GF-D8 (cell line): ENCODE measurements around the gene DHX58.

Experiments used
- DNase-seq: peaks from one replicate; lab custom pipeline; 2025; lab: John Stamatoyannopoulos, UW

Gene DHX58

DNA sequence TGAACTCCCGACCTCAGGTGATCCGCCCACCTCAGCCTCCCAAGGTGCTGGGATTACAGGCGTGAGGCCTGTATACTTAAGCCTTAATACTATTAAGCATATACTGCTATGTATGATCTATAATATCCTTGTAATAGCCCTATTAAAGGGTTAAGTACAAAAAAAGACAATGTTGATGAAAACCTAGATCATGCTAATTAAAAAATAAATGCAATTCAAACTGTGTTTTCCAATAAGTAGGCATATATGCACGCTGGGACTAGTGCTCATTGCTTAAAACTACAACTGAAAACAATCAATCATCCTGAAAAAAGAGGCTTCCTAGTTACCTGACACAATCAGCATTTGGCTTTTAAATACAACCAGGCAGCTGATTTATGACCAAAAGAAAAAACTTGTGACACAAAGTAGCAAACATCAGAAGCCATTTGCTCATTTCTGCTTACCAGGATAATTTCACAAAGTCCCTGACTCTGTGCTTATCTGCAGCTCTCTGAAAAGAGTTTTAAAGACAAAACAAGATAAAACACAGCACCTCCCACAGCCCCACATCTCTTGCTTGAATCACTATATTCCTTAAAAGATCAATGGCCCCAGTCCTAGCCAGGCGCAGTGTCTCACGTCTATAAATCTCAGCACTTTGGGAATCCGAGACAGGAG, 25.3 kb downstream of the DHX58 start:
- no peak for DNase-seq

DNA sequence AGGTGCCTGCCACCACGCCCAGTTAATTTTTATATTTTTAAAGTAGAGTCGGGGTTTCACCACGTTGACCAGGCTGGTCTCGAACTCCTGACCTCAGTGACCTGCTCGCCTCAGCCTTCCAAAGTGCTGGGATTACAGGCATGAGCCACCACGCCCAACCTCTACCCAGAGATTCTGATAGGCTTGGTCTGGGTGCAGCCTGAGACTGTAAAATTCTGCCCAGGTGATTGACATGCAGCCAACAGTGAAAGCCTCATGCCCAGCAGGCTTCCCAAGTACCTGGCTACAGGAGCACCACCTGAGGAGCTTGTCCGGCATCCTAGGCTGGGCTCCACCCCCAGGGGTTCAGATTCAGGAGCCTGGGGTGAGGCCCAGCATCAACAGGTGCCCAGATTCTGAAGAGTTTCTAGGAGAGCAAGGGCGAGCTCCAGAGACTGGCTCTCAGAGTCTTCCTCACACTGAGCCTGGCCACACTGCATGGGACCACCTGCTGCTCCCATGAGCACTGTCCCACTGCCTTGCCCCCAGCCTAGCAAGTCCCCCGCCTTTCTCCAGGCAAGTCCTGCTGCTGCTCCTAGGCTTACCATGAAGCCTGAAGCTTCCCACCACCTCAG, 30.9 kb downstream of the DHX58 start:
- no peak for DNase-seq

DNA sequence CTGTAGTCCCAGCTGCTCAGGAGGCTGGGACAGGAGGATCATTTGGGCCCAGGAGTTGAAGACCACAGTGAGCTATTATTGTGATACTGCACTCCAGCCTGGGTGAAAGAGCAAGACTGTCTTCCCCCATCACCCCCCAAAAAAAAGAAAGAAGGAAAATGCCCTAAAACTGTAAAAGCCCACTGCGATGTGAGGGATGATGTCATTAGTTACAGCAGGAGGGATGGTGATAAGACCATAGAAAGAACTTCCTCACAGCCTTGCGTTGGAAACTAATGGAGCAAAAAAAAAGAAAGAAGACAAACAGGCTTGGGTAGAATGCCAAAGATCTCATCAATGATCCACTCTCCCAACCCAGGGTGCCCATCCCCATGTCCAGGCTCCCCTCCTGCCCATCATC, 33.0 kb downstream of the DHX58 start:
- DNase-seq, result no peak

DNA sequence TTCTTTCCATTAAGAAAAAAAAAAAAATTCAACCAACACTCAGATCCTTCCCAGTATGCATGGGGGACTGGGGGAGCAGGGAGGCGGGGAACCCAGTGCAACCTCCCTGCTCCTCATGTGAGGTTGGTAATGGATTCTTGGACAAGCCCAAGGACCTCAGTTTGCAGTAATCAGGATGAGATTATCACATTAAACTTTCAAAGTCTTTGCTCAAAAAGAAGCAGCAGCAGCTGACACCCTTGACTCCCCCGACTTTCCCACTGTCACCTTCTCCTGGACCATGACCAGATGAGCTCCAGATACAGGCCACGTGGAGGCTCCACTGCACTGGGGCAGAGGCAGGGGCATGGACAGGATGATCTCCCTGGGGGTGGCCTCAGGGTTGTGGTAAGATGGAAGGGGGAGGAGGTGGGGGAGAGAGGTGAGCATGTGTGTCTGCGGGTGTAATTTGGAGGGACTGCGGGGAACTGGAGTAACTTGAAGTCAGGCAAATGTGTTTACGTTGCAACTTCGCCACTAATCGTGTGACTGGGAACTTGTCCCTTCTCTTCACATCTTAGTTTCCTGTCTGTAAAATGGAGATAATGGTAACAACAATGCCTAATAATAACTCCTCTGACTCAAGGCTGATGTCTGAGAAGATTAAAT, 34.0 kb downstream of the DHX58 start:
- DNase-seq, result no peak

DNA sequence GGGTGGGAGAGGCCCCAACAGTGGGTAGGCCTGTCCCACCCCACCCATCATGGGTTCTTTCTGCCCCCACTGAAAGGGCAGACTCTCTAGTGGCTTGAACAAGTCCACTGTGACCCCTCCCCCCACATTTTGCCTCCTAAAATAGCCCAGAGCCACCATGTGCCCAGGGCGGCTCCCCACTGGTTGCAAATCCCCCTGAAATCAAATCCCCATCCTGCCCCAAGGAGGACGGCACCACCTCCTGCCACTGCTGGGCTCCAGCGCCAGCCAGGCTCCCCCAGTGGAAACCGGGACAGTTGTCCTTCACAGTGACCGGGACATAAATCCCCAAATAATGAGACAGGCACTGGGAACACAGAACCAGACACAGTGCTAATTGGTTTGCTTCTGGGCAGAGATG, 34.8 kb downstream of the DHX58 start:
- DNase-seq, result no peak

DNA sequence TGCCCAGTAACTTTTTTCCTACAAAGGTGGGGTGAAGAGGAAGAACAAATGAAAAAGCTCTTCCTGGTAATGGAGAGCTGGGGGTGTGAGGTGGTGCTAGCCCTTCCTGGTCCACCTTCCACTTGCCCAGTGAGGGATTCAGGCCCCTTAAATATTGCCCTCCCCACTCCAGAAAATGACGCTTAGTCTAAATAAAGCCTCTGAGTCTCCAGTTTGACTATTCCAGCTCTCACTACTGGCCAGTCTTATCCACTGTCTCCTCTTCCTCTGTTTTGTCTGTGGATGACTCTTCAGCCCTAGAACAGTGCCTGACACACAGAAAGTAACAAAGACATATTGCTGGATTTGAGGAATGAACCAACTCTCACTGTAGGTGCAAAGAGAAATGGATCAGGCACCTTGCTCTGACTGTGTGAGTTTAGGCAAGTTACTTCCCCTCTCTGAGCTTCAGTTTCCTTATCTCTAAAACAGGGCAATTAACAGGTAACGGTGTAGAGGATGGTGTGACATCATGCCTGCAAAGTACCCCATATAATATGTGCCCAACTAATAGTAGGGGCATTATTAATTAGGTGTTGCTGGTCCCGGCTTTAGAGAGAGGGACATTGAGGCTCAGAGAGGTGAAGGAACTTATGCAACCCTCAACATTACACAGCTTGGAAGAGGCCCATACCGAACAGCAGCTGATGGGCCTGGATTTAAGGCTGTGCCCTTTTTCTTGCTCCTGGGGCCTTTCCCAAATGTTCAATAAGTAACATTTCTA, 35.5 kb downstream of the DHX58 start:
- no peak for DNase-seq

DNA sequence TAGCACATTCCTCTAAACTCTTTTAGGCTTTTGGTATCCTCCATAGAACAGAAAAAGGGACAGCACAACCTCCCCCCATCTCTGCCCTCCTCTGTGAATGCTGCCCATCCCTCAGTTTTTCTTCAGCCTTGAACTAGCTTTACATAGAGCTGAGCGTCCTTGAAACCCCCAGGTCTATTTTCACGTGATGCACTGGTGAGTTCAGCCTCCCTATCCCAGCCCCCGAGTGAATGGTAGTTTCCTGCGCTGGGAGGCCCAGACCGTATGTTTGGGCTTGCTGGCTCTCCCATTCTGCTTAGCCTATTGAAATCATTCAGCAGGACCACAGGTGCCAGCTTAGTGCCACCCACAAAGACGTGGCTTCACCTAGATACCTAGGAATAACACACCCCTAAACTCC, 36.7 kb downstream of the DHX58 start:
- DNase-seq, result no peak

DNA sequence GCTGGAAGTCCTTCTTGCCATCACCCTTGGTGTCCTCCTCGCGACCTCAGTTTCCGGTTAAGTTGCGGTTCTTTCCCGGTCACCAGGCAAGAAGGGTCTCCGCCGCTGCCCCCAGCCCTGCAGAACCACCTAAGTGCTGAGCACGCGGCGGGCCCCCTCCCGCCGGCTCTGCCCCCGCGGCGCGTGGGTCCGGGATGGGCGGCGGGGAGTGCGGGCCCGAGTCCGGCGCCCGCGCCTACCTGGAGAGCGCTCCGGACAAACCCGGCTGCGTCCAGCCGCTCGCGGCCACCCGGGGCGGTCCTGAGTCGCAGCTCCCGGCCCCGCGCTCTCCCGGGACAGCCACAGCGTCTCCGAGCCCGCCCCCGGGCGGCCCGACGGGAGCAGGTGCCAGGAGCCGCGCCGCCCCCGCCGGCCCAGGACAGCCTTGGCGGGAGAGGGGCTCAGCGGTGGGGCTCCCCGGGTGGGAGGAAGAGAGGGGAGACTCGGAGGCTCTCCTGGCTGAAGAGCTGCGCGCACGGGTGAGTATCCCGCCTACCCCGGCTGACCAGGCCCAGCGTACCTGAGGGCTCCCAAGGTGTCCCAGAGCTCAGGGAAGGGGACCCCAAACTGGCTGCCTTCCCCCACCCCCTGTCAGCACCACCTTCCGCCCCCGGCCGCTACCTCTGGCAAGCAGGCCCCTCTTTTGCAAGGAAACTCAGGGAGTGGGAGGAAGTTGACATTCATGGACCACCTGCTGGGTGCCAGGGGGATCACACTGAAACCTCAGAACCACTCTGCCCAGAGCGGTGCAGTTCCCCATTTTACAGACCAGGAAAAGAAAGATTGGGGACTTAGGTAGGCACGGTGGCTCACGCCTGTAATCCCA, 40.0 kb downstream of the DHX58 start:
- no peak for DNase-seq

DNA sequence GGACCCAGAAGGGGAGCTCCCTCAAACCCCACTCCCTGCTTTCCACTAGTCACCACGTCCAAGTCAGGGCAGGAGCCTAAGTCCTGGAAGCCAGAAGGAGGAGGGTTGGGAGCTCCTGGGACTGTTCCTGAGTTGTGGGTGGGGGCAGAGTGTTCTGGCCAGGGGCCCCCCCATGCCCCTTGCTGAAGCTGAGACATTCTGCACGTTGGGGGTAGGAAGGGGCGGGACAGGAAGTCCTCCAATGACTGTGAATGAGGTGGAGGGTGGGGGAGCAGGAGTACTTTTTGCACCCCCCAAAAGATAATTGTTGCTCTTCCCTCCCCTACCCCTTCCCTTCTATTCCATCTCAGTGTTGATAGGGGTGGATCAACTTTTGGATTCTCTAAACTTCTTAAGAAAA, 40.7 kb downstream of the DHX58 start:
- DNase-seq, result no peak

DNA sequence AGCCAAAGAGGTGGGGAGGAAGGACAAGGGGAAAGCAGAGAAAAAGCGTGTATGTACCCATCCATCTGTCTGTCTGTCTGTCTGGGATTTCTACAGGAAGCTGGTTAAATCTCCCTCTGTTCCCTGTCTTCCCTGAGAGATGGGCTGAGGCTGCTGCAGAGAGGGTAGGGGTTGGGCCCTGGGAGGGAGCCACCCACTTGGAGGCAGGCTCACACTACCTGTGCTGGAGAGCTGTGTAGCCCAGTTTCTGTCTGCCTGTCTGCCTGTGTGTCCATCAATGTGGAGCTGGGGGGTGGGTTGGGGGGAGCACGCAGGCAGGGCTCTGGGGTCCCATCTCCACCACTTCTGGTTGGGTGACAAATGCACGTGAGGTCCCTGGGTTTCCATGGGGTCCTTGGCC, 43.5 kb downstream of the DHX58 start:
- DNase-seq, result no peak

DNA sequence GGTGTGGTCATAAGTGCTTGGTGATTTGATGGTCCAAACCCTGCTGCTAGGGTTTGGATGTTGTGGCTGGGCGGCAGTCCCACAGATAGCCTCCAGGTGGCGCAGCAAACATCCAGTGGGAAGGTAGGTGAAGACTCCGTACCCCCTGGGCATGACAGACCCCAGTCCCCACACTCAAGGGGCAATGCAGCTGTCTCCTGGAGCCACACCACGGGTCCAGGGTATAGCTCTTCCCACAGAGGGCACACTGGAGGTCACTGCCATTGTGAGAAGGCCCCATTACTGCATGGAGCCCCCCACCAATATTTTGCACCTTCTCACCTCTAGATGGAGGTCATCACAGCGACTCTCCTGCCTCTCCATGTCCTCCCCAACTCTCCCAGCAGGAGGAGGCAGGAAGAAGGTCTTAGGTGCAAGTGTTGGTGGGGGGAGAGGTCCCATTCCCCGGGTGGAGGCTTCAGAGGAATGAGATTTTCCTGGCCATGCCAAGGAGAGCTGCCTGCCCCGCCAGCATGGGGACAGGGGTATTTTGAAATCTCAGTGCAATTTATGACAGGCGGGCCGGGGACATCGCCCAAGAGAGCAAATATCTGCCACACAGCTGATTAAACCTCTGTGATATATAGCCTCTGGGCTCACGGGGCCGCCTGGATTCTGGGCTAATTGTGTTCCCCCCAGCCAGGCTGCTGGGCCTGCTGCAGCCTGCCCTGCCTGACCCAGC, 45.0 kb downstream of the DHX58 start:
- no peak for DNase-seq

DNA sequence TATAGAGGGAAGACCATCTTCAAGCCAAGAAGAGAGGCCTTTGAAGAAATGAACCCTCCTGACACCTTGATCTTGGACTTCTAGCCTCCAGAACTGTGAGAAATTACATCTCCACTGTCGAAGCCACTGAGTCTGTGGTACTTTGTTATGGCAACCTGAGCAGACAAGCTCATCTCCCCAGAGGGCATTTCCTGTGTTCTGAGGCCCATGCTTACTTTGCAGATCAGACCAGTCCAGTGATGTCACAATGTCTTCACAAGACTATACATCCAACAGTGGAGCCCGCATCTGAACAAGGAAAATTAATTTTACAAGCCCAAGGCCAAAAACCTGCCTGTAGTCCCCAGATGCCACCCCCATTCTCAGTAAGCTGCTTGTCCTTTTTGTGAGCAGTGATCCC, 47.3 kb downstream of the DHX58 start:
- no peak for DNase-seq

DNA sequence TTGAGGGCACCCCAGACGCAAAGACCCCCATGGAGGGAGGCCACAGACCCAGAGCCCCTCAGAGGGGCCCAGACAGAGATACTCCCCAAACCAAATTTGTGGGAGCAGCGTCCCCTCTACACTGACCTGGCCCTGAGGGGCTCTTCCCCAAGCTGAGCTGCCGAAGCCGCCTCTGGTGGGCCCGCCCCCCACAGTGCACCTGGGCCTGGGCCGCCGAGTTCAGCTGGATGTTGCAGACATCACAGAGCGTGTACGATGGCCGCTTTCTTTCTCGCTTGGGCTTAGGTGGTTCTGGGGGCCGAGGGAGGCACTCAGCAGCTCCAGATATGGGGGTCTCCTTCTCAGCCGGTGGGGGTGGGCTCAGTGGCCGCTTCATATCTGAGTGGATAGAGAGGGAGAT, 49.8 kb downstream of the DHX58 start:
- no peak for DNase-seq

DNA sequence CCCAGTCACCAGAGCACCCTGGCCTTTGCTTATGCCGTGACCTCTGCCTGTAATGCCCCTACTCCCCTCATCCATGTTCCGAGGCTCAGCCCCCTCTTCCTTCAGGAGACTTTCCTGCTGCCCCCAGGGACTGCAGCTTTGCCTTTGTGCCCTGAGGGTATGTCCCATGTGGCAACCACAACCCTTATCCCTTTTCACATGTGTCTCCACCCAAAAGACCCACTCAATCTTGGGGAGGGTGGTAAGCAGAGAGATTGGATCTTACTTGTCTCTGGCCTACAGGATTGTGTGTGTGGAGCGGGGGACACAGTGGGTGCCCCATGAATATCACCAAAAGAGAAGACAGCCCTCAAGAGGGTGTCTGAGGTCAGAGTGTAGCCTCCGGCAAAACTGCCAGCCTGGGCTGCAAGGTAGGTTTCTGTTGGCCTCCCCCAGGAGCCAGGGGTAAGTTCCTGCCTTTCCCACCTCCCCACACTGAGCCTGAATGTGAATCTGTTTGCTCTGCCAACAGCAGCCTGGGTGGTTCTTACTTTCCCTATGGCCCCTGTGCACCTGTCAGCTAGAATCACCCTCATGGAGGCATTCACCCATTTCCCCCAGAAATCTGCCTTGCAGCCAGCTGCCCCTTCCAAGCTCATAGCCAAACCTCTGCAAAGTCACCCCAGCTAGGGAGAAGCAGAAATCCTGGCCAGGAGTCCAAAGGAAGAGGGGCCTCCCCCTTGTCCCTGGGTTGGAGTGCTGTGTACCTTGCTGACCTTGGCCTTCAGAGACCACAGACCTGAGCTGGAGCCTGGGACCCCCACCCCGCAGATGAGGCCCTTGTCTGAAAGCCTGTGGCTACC, 50.6 kb downstream of the DHX58 start:
- no peak for DNase-seq

DNA sequence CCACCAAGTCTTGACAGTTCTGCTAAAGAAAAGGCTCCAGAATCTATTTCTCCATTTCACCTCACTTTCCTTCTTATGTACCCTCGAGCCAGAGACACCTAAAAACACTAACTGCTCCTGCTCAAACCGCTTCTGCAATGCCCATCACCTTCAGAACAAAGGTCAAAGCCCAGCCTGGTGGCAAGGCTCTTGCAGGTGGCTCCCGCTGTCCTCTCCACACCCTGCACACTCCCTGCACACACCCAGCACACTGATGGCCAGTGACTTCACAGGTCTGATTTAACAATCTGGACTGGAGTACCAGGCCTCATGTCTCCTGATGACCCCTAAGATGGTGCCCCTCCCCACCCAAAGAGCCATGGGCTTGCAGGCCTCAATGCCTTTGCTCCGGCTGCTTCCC, 52.3 kb downstream of the DHX58 start:
- DNase-seq, result no peak

DNA sequence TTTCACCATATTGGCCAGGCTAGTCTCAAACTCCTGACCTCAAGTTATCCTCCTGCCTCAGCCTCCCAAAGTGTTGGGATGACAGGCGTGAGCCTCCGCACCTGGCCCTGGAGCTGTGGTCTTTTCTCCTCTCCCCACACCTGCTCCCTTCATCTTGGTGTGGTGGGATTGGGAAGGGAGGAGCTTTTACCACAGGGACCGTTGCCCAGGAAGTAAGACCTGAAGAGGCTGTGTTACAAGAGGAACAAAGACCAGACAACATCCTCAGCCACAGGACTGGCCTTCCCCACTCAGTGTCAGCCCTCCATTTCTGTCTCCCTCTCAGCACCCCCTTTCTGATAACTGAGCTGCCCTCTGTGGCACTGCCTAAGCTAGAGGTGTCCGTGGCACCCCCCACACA, 52.7 kb downstream of the DHX58 start:
- no peak for DNase-seq

DNA sequence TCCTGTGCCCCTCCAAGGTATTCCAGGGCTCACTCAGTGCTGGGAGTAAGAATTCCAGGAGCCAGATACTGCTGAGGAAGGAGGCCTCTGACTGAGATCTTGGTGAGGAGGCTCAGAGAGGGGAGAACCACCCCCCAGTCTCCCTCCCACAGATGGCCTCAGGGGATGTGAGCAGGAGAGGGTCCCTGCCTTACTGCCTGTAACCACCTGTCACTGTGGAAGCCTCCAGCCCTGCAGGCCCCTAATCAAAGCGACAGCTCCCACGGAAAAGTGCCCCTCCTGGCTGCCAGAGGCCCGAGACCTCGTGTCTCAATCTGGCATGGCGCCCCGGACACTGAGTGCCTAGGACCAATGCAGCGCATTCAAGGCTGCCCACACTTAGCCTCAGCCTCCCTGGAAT, 54.5 kb downstream of the DHX58 start:
- no peak for DNase-seq

DNA sequence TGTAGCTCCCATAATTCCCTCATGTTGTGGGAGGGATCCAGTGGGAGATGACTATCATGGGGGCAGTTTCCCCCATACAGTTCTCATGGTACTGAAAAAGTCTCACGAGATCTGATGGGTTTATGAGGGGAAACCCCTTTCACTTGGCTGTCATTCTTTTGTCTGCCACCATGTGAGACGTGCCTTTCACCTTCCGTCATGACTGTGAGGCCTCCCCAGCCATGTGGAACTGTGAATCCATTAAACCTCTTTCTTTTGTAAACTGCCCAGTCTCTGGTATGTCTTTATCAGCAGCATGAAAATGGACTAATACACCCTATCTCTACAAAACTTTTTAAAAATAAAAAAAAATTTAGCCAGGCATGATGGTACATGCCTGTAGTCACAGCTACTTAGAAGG, 55.9 kb downstream of the DHX58 start:
- no peak for DNase-seq

DNA sequence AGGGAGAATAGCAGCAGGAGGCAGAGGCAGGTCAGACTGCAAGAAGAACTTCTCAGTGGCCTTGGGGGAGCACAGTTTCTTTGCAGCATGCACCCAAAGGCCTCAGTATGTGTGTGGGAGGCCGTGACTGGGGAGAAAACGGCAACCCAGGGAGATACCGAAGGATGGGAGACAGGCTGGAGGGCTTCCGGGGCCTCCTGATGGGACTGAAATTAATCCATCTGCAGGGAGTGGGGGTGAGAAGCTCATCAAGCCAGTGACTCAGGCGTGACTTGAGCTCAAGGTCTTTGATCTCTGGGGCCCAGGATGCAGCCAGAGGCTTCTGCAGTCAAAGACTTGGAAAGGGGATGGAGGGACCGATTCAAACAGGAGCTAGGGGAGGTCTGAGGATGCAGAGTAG, 57.0 kb downstream of the DHX58 start:
- no peak for DNase-seq

DNA sequence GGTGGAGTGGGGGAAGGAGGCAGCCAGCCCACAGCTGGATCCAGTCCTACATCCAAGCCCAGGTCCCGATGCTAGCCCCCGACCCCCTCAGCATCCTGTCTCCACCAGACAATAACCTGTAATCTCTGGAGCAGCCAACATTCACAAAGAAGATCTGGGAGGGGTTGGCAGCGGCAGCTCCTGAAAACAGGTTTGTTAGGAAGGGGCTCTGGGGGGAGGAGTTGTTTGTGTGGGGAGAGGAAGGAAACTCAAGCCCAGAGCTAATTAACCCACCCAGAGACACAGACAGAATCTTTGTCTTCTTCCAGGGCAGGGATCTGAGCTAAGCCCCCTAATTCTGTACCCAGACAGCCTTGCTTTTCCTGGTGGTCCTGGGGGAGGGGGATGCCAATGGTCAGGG, 57.5 kb downstream of the DHX58 start:
- no peak for DNase-seq
